CD4-positive, alpha-beta T cell (primary cell): ENCODE data around the gene ARL5A. TPM values are rescaled to one million over a fixed set of nuclear protein-coding genes. Genes with fewer than 3 reads are reported as not detected.

Experiments used
- ATAC-seq: fragments of 200-7000 bp; cut with Tn5 transposase; one replicate; pipeline ENCODE4 v1.10.0; 2022; ENCODE audit warnings: mild to moderate bottlenecking; ENCODE audit not compliant: poor library complexity
- CTCF ChIA-PET: fragments of 350-600 bp; sonication (Branson Sonifier 250); formaldehyde crosslinking; loops from one replicate; lab custom pipeline; 2021; ENCODE audit warnings: antibody characterized with exemption, inconsistent platforms; lab: Charles Lee
- POLR2A ChIA-PET: fragments of 350-600 bp; sonication (Branson Sonifier 250); formaldehyde crosslinking; loops from one replicate; lab custom pipeline; 2021; ENCODE audit warnings: antibody characterized with exemption, inconsistent platforms; lab: Charles Lee
- DNase-seq, 14 experiments: peaks; one replicate each; pipeline ENCODE4 v3.0.0-alpha.2; 2013 to 2020; ENCODE audit warnings: mixed read lengths in 2 of 14
- H3K27ac ChIP-seq, 2 donors: one replicate each; pipeline versions ENCODE4 v1.5.1 to v1.7.0; 2013; ENCODE audit warnings: low read length in 2 of 2, low read depth in 1 of 2, mild to moderate bottlenecking in 1 of 2
- H3K27me3 ChIP-seq, 2 experiments: 1 replicate in 1 of 2; 2 replicates in 1 of 2; pipeline versions ENCODE4 v1.6.1 to v1.7.0; 2013; ENCODE audit warnings: low read length in 2 of 2, control low read depth in 1 of 2, mild to moderate bottlenecking in 1 of 2, moderate library complexity in 1 of 2; ENCODE audit not compliant: insufficient read depth in 2 of 2, control insufficient read depth in 1 of 2
- H3K36me3 ChIP-seq: one replicate; pipeline ENCODE4 v1.6.1; 2013; ENCODE audit warnings: low read length, control low read depth; ENCODE audit not compliant: insufficient read depth
- H3K4me1 ChIP-seq: one replicate; pipeline ENCODE4 v1.6.1; 2013; ENCODE audit warnings: low read length, control low read depth; ENCODE audit not compliant: insufficient read depth
- H3K4me3 ChIP-seq: one replicate; pipeline ENCODE4 v1.5.1; 2013; ENCODE audit warnings: mild to moderate bottlenecking, low read length, moderate library complexity
- H3K9me3 ChIP-seq, 2 experiments: 1 replicate in 1 of 2; 2 replicates in 1 of 2; pipeline versions ENCODE4 v1.6.1 to v1.7.0; 2013; ENCODE audit warnings: low read length in 2 of 2, mild to moderate bottlenecking in 2 of 2, control low read depth in 1 of 2, moderate library complexity in 1 of 2; ENCODE audit not compliant: control insufficient read depth in 1 of 2, insufficient read depth in 1 of 2
- H3K27ac Mint-ChIP-seq: one replicate; pipeline ENCODE4 v1.8.0; 2020; ENCODE audit warnings: mixed read lengths
- H3K27me3 Mint-ChIP-seq: one replicate; pipeline ENCODE4 v1.8.0; 2021; ENCODE audit warnings: mixed read lengths
- H3K36me3 Mint-ChIP-seq: one replicate; pipeline ENCODE4 v1.8.0; 2021; ENCODE audit warnings: low read depth, mixed read lengths
- H3K4me1 Mint-ChIP-seq: one replicate; pipeline ENCODE4 v1.8.0; 2021; ENCODE audit warnings: low read depth, mixed read lengths
- H3K4me3 Mint-ChIP-seq: one replicate; pipeline ENCODE4 v1.8.0; 2020; ENCODE audit warnings: mild to moderate bottlenecking, mixed read lengths
- H3K9me3 Mint-ChIP-seq: one replicate; pipeline ENCODE4 v1.8.0; 2020; ENCODE audit warnings: mixed read lengths
- intact Hi-C, 2 experiments: fragments of 100-400 bp; cut with DNase I in 1 of 2; cut with micrococcal nuclease in 1 of 2; formaldehyde crosslinking; loops; one replicate each; pipeline versions ENCODE4 v1.15.1 to v1.9.0; 2023 to 2025; cut with DNase I, micrococcal nuclease
- total RNA-seq, 174 experiments: library from RNA in 2 of 174; stranded (reverse) in 2 of 174; gene quantifications; one replicate each; pipeline ENCODE4 v1.2.3 and lab custom pipeline; 2021 to 2026
- TF ChIP-seq, protein P1 (sequence below): fragments of 200-600 bp; IDR thresholded peaks from one replicate; pipeline ENCODE4 v1.8.0; 2022; ENCODE audit warnings: antibody characterized with exemption, mild to moderate bottlenecking

ARL5A gene
- total RNA-seq, 2 experiments from 2014 or later, result 16.9 to 20.5 TPM

DNA sequence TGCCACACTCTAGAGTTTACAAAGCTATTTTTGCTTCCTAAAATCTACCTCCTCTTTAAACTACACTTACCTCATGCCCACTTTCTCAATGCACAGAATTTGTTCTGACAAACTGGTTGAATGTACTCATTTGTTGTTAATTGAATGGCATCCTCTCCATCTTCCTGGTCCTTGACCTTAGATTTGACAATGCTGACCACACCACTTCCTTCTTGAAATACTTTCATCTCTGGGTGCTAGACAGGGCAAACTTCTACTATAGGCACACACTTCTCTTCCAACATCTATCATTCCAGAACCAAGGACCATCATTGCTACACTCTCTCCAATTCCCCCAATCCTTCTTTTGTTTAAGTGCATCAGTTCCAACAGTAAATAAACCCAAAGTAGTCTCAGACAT lies 22.3 kb downstream of the ARL5A start:
- no peak for DNase-seq
- Mint-ChIP-seq H3K9me3 (no peaks in the 10 kb centered on the region), H3K36me3 (peaks cover 38% of the 10 kb centered on the region), H3K4me1 (peaks cover 8% of the 10 kb centered on the region), H3K27ac (no peak overlapping the region), H3K27me3 (no peaks in the 10 kb centered on the region), H3K4me3 (no peak overlapping the region)
- H3K27ac ChIP-seq, result no peak overlapping the region
- intact Hi-C loops, result loop anchor here (10.0 kb wide), 1 partner anchor 191 kb away; no protein-coding TSS in a partner anchor
- H3K27me3 ChIP-seq, result no peaks in the 10 kb centered on the region
- CTCF ChIA-PET, result interaction anchor here (1.3 to 1.7 kb wide), 3 partner anchors 17 to 193 kb away, joined by 3 to 5 read pairs (median 3); no protein-coding TSS in a partner anchor
- H3K9me3 ChIP-seq, result no peaks in the 10 kb centered on the region
- H3K4me1 ChIP-seq, result peaks cover 4% of the 10 kb centered on the region
- peaks cover 34% of the 10 kb centered on the region for H3K36me3 ChIP-seq
- POLR2A ChIA-PET, result interaction anchor here (0.6 kb wide), 1 partner anchor 96 kb away, joined by 5 read pairs; no protein-coding TSS in a partner anchor
- no peak for ATAC-seq
- TF ChIP-seq, protein P1, sequence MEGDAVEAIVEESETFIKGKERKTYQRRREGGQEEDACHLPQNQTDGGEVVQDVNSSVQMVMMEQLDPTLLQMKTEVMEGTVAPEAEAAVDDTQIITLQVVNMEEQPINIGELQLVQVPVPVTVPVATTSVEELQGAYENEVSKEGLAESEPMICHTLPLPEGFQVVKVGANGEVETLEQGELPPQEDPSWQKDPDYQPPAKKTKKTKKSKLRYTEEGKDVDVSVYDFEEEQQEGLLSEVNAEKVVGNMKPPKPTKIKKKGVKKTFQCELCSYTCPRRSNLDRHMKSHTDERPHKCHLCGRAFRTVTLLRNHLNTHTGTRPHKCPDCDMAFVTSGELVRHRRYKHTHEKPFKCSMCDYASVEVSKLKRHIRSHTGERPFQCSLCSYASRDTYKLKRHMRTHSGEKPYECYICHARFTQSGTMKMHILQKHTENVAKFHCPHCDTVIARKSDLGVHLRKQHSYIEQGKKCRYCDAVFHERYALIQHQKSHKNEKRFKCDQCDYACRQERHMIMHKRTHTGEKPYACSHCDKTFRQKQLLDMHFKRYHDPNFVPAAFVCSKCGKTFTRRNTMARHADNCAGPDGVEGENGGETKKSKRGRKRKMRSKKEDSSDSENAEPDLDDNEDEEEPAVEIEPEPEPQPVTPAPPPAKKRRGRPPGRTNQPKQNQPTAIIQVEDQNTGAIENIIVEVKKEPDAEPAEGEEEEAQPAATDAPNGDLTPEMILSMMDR, result no peak
- no peak overlapping the region for H3K4me3 ChIP-seq

DNA sequence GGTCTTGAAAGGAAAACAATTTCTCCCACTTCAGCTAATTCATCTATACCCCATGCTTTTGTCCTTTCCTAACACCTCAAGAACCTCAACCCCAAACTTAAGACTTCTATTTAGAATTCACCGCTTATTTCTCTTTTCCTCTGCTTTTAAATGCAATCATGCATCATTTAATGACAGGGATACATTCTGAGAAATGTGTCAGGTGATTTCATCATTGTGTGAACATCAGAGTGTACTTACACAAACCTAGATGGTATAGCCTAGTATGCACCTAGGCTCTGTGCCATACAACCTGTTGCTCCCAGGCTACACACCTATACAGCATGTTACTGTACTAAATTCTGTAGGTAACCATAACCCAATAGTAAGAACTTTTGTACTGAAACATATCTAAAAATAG lies 22.9 kb downstream of the ARL5A start:
- Histone ChIP-seq H3K9me3 (no peaks in the 10 kb centered on the region), H3K27ac (no peak overlapping the region), H3K4me1 (peaks cover 4% of the 10 kb centered on the region), H3K36me3 (peaks cover 29% of the 10 kb centered on the region), H3K27me3 (no peaks in the 10 kb centered on the region), H3K4me3 (no peak overlapping the region)
- intact Hi-C loops, result loop anchor here (10.0 kb wide), 1 partner anchor 191 kb away; no protein-coding TSS in a partner anchor
- Mint-ChIP-seq H3K9me3 (no peaks in the 10 kb centered on the region), H3K4me1 (peaks cover 6% of the 10 kb centered on the region), H3K27me3 (no peaks in the 10 kb centered on the region), H3K27ac (no peak overlapping the region), H3K36me3 (peaks cover 32% of the 10 kb centered on the region), H3K4me3 (no peak overlapping the region)
- CTCF ChIA-PET, result interaction anchor here (1.3 to 1.7 kb wide), 2 partner anchors 16 to 194 kb away, joined by 3 to 5 read pairs; no protein-coding TSS in a partner anchor
- ATAC-seq (no peak), DNase-seq (no peak)
- POLR2A ChIA-PET, result interaction anchor here (0.6 kb wide), 1 partner anchor 96 kb away, joined by 5 read pairs; no protein-coding TSS in a partner anchor
- TF ChIP-seq, protein P1, result no peak

DNA sequence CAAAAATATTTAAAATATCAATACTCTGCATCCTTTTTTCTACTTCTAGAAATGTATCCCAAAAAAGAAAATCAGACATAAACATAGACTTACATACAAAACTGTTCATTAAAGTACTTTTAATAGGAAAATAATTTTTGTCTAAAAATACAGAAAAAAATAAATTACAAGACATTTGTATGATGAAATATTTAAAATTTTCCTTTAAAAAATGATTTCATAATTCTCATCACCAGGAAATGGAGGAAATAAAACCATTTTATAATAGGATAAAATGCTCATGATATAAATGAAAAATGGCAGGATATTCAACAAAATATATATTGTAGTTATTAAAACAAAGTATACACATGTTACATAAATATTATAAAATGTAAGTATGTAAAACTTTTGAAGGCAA lies 24.4 kb downstream of the ARL5A start:
- TF ChIP-seq, protein P1, result no peak
- Mint-ChIP-seq H3K4me3 (no peak overlapping the region), H3K27me3 (no peaks in the 10 kb centered on the region), H3K27ac (no peak overlapping the region), H3K4me1 (peaks cover 3% of the 10 kb centered on the region), H3K36me3 (peaks cover 36% of the 10 kb centered on the region), H3K9me3 (no peaks in the 10 kb centered on the region)
- no peaks in the 10 kb centered on the region for H3K27me3 ChIP-seq
- H3K4me3 ChIP-seq, result no peak overlapping the region
- DNase-seq (no peak), ATAC-seq (no peak)
- peaks cover 3% of the 10 kb centered on the region for H3K4me1 ChIP-seq
- ChIA-PET CTCF (no interaction called here), POLR2A (no interaction called here)
- H3K9me3 ChIP-seq, result no peaks in the 10 kb centered on the region
- H3K36me3 ChIP-seq, result peaks cover 26% of the 10 kb centered on the region
- H3K27ac ChIP-seq, result no peak overlapping the region
- intact Hi-C loops, result loop anchor here (10.0 kb wide), 1 partner anchor 189 kb away; no protein-coding TSS in a partner anchor
